Ascending aorta (tissue), 2 donors: Measurements from ENCODE around the gene RGS7. TPM values are rescaled to one million over a fixed set of nuclear protein-coding genes. Genes with fewer than 3 reads are reported as not detected.

Experiments
- DNase-seq, 2 donors: peaks; one replicate each; pipeline ENCODE4 v3.0.0-alpha.2; 2019; ENCODE audit warnings: low spot score in 2 of 2
- H3K27ac ChIP-seq, 2 donors: fragments of 200-600 bp; sonication (generic); one replicate each; pipeline ENCODE4 v1.5.1; 2016 to 2017; ENCODE audit warnings: mild to moderate bottlenecking in 1 of 2
- H3K27me3 ChIP-seq: fragments of 200-600 bp; sonication (generic); one replicate; pipeline ENCODE4 v1.5.1; 2017
- H3K36me3 ChIP-seq, 2 donors: fragments of 200-600 bp; sonication (generic); one replicate each; pipeline ENCODE4 v1.5.1; 2016
- H3K4me1 ChIP-seq, 2 donors: fragments of 200-600 bp; sonication (generic); one replicate each; pipeline ENCODE4 v1.5.1; 2016 to 2017; ENCODE audit warnings: mild to moderate bottlenecking in 1 of 2
- H3K4me3 ChIP-seq, 2 donors: fragments of 200-600 bp; sonication (generic); one replicate each; pipeline ENCODE4 v1.5.1; 2016 to 2017; ENCODE audit warnings: mild to moderate bottlenecking in 1 of 2
- H3K9me3 ChIP-seq, 2 donors: fragments of 200-600 bp; sonication (generic); one replicate each; pipeline ENCODE4 v1.5.1; 2016
- CTCF ChIP-seq, 3 experiments: fragments of 200-600 bp in 2 of 3; fragments of 450-650 bp in 1 of 3; sonication (generic) in 2 of 3; IDR thresholded peaks; one replicate each; pipeline ENCODE4 v1.5.1; 2016 to 2019; ENCODE audit warnings: antibody characterized with exemption in 3 of 3, mild to moderate bottlenecking in 1 of 3, moderate library complexity in 1 of 3
- intact Hi-C: fragments of 100-400 bp; cut with DNase I; formaldehyde crosslinking; loops from one replicate; pipeline ENCODE4 v1.15.1; 2023
- total RNA-seq: library from RNA; depleted of rRNA; stranded (reverse); fragments of >200 nt; gene quantifications from one replicate; pipeline ENCODE4 v1.1.0, GENCODE V29; 2016

The RGS7 gene
- total RNA-seq, 1 donor from 2014 or later: not detected

GRCh38 chr1:241351841-241352240 lies 5.2 kb downstream of the RGS7 start:
- no peaks in the 10 kb centered on the region for H3K4me1 ChIP-seq
- no peaks in the 10 kb centered on the region for H3K9me3 ChIP-seq
- no peak overlapping the region for H3K27ac ChIP-seq
- no peaks in the 10 kb centered on the region for H3K36me3 ChIP-seq
- no peak for DNase-seq
- H3K4me3 ChIP-seq: no peak overlapping the region
- intact Hi-C loops: no loop called here
- no peak for TF ChIP-seq CTCF (IDR thresholded peaks at IDR 0.05)
- no peaks in the 10 kb centered on the region for H3K27me3 ChIP-seq

GRCh38 chr1:241343956-241344355 lies 13.0 kb downstream of the RGS7 start:
- intact Hi-C loops: no loop called here
- H3K36me3 ChIP-seq: no peaks in the 10 kb centered on the region
- no peak for DNase-seq
- H3K4me3 ChIP-seq: no peak overlapping the region
- no peak overlapping the region for H3K27ac ChIP-seq
- no peaks in the 10 kb centered on the region for H3K9me3 ChIP-seq
- no peak for TF ChIP-seq CTCF (IDR thresholded peaks at IDR 0.05)
- H3K4me1 ChIP-seq: no peaks in the 10 kb centered on the region
- no peaks in the 10 kb centered on the region for H3K27me3 ChIP-seq

- Histone ChIP-seq H3K9me3 (no peaks in the 10 kb centered on the region), H3K4me3 (no peak overlapping the region), H3K36me3 (no peaks in the 10 kb centered on the region), H3K27me3 (no peaks in the 10 kb centered on the region), H3K27ac (no peak overlapping the region), H3K4me1 (no peaks in the 10 kb centered on the region)
- no peak for TF ChIP-seq CTCF (IDR thresholded peaks at IDR 0.05)
- intact Hi-C loops: no loop called here
- DNase-seq: no peak
Observed at GRCh38 chr1:241336335-241336734, 20.7 kb downstream of the RGS7 start.

- no peaks in the 10 kb centered on the region for H3K27me3 ChIP-seq
- H3K36me3 ChIP-seq: no peaks in the 10 kb centered on the region
- H3K4me1 ChIP-seq: no peaks in the 10 kb centered on the region
- H3K4me3 ChIP-seq: no peak overlapping the region
- H3K9me3 ChIP-seq: no peaks in the 10 kb centered on the region
- intact Hi-C loops: no loop called here
- no peak for DNase-seq
- TF ChIP-seq CTCF (IDR thresholded peaks at IDR 0.05): no peak
- H3K27ac ChIP-seq: no peak overlapping the region
Observed at GRCh38 chr1:241332987-241333386, 24.0 kb downstream of the RGS7 start.

GRCh38 chr1:241332037-241332409 lies 25.0 kb downstream of the RGS7 start:
- intact Hi-C loops: no loop called here
- no peak for TF ChIP-seq CTCF (IDR thresholded peaks at IDR 0.05)
- H3K4me3 ChIP-seq: no peak overlapping the region
- no peak for DNase-seq
- H3K27me3 ChIP-seq: no peaks in the 10 kb centered on the region
- H3K9me3 ChIP-seq: no peaks in the 10 kb centered on the region
- H3K36me3 ChIP-seq: no peaks in the 10 kb centered on the region
- H3K27ac ChIP-seq: no peak overlapping the region
- no peaks in the 10 kb centered on the region for H3K4me1 ChIP-seq

GRCh38 chr1:241331328-241332036 lies 25.5 kb downstream of the RGS7 start:
- Histone ChIP-seq H3K27me3 (no peaks in the 10 kb centered on the region), H3K36me3 (no peaks in the 10 kb centered on the region), H3K27ac (no peak overlapping the region), H3K9me3 (no peaks in the 10 kb centered on the region), H3K4me1 (no peaks in the 10 kb centered on the region), H3K4me3 (no peak overlapping the region)
- no peak for DNase-seq
- no peak for TF ChIP-seq CTCF (IDR thresholded peaks at IDR 0.05)
- intact Hi-C loops: no loop called here
